Left hindlimb (tissue), 1 donor: ENCODE results near the gene KIRREL3.

Source experiments
- DNase-seq: peaks from one replicate; pipeline ENCODE4 v3.0.0-alpha.2; 2018

KIRREL3 gene

DNA sequence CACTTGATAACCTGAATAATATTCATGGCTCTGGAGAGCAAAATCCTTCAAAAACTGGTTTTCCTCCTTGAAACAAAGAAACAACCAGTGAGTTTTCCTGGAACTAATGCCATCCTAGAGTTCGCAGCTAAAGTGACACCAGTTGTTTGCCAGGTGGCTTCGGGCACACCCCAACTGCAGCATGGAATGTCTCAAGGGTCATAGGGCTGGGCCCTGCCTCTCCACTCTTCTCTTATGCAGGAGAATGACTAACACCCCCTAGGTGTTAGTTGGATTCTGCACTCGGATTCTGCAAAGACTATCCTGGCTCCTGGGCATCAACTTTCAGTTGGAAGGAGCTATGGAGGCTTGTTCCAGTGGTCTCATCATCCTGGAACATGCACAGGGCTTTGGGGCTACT is 98.8 kb downstream of the KIRREL3 start:
- DNase-seq = no peak

DNA sequence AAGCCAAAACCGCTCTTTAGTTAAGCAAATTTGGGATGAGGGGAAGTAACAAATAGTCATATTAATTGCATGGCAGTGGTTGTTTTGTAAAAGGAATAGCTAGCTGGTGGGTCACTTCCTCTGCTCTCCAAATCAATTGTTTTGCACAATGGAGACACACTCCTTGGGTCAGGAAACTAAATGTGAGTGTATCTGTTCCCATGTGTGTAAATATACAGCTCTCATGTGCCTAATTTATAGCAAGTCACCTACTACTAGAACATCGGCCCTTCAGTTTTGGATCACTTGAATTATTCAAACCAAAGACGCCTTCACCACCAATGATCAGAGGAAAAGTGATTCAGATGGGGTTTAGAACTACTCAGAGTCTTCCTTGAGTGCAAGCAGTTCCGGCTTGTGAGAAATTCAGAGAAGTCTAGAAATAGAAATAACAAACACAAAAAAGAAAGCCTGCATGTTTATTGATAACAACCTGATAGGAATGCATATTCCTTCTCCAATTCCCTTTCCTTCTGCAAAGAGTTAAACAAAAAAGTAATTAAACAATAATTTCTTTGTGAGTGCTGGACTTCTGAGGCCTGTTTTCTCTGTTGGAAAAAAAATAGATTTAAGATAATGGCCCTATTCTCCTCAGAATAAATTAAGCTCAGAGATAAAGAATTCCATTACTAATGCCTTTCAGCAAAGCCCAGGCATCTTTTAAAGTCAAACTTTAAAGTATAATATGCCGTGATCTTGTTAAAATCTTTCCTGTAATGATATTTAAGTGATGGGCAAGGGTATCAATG is 100.4 kb downstream of the KIRREL3 start:
- no peak for DNase-seq

DNA sequence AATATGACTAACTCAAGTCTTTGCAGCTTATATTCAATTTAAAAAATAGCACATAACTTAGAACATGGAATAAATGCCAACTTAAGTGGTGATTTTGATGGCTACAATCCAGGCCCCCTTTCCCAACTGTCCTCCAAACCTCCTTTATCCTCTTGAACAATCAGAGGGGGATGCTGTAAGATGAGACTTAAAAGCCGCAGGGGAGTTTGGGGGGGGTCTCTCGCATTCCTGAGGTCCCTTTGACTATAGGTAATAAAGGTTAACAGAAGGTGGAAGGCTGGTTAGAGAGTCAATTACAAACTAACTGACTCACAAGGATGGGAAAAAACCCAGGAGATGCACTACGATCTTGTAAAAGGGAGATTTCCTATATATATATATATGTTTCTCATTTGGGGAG is 101.8 kb downstream of the KIRREL3 start:
- DNase-seq = no peak

DNA sequence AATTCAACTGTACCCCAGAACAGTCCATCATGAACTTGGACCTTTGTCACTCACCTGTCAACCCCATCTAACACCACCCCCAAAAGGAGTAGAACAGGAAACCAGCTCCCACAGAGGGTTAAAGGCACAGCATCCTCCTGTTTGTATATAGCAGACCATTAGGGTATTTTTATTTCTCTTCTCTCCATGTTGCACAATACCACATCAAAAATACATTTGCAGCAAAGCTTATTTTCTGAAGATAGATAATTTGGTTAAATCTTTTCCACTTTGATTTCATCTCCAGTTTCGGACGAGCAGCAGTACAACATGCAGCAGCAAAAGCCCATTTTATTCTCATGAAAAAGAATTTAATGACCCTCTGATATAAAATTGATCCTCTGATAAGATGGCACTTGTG is 103.1 kb downstream of the KIRREL3 start:
- DNase-seq = no peak

DNA sequence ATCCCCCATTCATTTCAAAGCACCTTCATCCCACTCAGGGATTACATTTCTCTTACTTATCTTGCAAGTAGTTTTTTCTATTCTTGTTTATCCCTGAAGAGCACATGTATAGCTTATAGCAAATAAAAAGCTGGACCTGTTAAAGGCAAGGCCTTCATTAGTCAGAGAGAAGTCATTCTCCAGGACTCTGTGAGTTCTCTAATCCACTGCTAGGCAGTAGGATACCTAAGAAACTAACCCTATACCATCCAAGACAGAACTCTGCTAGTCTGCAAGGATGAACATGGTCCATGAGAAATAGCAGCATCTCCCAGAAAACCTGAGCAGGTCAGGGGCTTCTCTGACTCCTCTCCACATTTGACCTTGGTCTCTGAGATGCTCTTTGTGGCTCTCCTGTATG is 104.5 kb downstream of the KIRREL3 start:
- DNase-seq = no peak

DNA sequence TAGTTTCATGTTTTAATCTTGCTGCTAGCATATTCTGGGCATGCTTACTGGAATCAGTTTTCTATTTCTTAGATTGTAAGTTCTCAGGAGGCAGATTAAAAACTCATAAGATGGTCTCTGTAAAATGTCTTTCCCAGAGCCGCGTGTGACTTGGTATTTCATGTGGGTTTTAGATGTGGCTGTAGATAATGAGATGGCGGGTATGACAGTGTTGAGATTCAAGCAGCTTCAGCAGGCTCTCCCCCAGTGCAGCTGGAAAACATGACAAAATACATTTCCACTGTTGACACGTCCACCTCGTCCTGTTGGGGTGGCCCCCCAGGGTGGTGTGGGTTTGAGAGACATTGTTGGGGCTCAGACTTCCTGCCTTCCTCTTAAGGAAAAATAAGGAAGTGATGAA is 106.8 kb downstream of the KIRREL3 start:
- DNase-seq = no peak

DNA sequence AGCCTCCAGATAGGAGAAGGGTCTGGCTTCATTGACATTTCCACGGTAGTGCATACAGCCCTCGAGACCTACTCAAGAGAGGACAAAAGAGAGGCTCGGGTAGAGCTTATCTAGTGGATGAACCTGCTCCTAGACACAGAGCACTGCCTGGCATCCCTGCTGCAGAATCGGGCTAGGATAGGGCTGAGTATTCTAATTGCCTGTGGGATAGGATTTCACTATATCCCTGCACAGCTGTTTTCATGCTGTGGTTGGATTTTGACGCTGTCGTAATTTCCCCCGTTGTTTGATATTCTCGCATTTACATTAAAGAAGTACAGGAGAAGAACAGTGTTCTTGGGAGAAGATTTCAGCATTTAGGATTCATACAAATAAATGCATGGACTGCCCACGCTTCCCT is 107.8 kb downstream of the KIRREL3 start:
- DNase-seq = no peak

DNA sequence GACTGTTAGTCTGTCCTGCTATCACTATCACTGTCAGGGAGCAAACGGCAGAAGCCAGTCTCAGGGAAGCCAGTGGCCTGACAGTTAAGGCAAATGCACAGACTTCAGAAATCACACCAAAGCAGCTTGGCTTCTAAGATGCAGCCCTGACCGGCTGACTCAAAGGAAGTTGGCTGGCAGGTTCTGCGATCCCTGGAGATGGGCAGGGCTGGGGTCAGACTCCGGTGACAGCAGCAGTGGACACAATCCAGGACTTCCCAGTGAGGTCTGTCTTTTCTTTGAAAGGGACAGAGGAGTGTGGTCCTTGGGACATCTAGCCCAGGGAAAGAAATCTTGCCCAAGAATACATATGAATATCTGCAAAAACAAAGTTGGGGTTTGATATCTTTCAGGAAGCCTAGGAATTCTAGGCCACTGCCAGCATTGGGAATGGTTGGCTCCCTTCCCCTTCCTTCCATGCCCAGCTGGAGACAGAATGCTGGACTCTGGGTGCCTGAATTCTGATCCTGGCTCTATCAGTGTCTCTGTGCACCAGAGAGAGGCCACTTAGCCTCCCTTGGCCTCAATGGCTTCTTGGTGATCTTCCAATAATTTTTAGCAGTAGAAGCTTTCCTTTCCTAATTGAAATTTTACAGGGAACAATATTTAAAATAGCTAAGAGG is 108.9 kb downstream of the KIRREL3 start:
- peak; percentile 33 for DNase-seq

DNA sequence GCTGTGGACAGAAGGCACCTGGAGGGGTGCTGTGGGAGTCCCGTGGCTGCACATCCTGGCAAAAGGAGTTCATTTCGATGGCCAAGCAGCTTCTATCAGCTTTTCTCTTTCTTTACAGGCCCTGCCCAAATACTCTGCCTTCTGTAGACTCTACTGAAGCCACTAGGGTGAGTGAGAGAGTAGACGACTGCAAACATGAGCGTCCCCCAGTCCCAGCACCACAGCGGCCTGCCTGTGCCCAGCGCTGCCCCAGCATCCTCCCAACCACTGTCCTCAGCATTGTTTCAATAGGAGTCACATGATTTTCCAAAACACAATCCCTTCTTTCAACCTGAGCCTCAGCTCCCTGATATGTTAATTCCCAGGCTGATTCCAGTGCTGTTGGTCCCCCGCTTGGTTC is 110.0 kb downstream of the KIRREL3 start:
- DNase-seq = no peak

DNA sequence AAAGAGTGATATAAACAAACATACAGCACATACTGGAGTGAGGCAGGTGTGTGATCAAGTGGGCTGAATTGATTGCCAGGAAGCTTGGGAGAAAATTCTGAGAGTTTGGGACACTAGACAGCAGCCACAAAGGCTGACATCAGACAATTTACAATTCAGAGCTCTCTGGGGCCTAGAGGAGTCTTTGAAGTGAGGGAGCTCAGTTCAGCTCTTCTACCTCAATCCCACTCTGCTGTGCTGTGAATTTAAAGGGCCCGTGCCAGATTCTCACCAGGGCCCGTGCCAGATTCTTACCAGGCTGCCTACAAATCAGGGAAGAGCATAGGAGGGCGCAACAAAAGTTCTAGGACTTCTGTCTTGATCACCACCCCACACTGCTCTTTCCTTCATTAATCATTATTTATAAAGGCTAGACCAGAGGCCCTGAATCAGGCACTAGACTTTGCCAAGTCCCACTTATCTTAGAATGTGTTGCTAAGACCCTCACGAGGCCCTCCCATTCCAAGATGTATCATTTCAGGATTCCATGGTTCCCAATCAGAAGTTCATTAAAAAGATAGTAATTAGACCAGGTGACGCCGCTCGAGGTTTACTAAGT is 112.4 kb downstream of the KIRREL3 start:
- DNase-seq = no peak

DNA sequence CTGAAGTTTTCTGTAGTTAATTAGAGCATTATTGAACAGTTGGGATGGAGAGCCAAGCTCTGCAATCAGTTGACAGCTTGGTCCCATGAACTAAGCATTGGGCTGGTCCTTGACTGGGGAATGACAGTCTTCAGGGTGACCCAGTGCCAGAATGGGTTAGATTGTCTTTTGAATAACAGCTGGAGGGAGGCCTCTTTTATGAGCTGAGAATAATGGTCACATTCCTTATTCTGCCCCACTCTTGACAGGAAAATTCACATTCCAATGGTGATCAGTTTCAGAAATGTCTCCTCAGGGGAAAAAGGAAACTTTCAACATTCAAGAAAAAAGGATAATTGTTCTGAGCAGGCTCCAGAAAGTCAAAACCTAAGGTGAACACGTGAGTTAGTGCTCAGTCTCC is 113.9 kb downstream of the KIRREL3 start:
- no peak for DNase-seq

DNA sequence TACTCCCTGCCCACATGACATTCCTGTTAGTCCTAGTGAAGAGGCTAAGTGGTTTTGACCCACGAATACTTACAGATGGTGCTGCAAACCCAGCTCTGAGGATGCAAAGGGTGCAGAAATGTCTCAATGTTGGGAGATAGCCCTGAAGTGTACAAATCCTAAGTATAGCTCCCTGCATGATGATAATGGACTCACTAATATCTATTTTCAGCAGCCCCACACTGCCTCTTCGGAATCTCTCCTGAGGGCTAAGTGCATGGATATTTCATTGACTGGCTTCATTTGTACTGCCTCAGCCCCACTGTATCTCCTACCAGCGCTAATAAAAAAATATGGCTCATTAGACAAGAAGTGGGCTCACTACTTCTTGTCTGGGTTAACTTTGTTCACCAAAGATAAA is 114.5 kb downstream of the KIRREL3 start:
- no peak for DNase-seq

DNA sequence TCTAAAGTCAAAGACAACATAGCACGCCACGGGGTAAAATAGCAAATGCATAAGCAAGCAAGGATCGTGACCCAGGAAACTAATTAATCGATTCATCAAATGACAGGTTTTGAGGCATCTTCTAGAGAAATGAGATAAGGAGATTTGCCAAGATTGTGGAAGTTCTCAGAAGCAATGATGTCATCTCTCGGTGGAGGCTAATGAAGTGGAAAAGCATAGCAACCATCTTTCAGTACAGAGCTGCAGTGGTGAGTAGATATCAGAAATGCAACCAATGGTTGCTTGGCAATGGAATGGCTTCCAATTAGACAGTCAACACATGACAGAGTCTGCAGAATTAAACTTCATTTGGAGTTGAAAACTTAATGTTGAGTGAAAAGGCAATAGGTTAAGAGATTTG is 116.0 kb downstream of the KIRREL3 start:
- DNase-seq = no peak

DNA sequence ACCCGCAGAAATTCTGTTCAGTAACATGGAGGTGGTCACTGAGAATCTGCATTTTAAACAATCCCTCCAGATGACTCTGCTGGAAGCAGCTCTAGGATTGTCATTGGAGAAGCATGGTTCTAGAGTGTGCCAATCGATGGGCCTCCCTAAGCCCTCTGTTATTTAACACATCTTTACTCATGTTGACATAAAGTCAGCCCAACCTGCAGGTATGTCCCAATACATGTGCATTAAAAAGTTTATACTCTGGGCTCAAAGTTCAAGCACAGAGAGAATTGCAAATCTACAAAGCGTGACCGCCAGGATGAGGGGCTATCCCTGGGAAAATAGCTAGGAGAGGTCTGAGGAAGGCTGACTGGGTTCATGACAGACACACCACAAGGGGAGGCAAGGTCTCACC is 116.4 kb downstream of the KIRREL3 start:
- no peak for DNase-seq

DNA sequence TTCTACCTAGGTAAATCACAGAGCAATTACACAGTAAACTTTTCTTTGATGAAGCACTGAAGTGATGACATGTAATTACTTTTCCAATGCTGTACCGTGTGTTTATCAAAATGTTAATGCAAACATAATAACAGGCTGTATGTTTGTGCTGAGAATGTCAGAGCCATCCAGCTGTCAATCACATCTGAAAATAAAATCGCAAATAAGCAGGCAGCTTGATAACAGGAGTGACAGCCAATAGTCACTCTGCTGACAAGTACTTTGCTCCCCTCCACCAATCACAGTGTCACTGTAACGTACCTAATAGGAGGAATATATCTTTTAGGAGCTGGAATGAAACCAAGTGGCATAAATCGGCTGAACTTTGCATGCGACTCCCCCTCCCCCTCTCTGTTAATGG is 119.7 kb downstream of the KIRREL3 start:
- no peak for DNase-seq

DNA sequence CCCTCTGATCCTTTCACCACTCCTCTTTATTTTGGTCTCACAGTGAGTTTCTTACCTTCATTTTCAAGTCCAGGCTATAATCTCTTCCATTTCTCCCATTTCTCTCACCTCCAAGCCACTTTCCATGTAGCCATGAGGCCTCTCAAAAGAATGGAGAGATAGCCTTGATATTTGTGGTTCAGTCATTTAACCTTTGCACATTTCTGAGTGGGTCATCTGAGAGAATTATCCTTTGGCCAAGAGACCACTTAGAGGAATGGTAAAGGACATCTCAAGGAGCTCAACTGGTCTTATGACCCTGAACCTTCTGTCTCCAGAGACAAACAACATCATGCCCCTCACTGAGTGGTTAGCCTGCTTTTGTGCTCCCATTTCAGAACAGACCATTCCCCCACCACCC is 121.1 kb downstream of the KIRREL3 start:
- no peak for DNase-seq

DNA sequence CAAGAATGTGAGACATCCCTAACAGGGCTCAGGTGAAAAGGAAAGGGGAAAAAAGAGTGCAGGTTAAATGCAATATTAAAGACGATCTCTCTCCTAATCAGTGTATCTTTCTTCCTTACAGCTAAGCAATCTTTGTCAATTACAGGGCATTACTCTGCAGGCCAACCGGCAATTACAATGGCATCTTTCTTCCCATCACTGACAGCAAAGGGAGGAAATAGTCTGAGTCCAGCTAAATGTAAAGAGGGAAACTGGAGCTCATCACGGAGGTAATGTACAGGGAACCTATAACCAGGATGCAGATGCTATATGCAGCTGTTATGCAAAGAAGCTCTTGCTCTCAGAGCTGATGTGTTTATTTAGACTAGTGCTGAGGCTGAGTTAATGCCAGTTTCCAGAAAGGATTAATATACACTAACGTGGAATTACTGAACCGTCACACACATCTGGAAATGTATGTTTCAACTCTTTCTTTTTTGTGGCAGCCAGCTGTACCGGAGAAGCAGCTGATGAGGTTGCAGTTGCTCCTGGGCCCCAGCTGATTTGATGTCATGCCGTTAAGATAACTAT is 121.6 kb downstream of the KIRREL3 start:
- no peak for DNase-seq

DNA sequence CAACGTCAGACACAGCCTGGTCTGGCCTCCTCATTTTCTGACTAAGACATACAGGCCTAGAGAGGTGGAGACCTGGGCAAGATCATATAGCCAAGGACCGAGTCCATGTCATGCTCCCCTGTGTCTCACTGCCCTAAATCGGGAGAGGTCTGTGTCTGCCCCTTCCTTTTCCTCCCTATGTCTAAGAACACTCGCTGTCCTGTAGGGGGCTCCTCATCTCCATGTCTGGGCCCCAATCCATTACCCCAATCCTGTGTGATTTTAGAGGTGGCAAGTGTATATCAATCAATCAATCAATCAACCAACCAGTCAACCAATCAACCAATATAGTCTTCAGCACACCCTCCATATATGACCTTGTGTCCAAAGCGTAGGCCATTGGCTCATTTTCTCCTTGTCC is 125.7 kb downstream of the KIRREL3 start:
- no peak for DNase-seq

DNA sequence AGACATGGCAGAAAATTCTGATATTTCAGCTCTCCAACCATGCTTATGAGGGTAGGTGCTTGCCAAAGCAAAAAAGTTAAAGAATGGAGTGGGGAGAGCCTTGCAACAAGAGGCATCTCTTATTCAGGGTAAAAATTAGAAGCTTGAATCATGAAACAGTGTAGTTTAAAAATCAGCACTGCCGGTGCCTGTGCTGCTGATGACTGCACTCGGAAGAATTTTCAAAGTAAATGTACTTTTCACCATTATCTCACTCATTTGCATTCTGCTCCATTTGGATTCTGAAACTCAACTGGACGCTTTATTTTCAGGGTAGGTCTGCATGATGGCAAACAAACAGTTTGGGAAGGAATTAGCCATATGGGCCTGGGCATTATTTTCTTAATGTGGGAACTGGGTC is 126.3 kb downstream of the KIRREL3 start:
- no peak for DNase-seq

DNA sequence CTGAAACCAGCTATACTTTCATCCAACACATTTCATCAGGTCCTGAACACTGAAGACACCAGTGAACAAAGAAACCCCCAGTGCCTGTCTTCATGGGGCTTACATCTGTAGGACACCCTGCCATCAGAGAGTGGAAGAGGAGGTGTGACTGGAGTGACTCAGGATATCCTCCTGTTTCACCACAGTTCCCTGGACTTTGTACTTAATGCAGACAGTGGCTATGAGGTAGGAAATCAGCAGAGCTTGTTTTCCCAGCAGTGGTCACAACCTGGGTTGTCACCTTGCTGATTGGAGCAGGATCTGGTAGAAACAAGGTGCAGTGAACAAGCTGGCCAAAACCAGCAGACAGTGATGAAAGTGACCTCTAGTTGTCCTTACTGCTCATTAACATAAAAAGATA is 128.8 kb downstream of the KIRREL3 start:
- DNase-seq = no peak

DNA sequence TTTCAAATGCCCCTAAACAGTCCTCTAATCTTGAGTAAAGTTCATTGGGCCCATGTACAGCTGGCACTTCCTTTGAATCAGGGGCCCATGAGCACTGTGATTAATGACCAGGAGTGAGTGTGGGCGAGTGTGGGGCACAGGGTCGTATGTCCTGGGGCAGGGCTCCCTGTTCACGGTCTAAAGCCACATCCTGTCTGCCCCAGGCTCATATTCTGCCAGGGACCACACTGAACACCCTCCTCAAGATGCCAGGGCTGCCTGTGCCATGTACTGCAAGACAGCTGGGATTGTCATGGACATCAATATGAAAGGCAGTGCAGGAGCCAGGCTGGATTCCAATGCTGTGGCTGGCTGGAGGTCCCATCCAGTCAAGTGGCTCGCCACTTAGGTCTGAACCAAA is 130.5 kb downstream of the KIRREL3 start:
- DNase-seq = no peak

DNA sequence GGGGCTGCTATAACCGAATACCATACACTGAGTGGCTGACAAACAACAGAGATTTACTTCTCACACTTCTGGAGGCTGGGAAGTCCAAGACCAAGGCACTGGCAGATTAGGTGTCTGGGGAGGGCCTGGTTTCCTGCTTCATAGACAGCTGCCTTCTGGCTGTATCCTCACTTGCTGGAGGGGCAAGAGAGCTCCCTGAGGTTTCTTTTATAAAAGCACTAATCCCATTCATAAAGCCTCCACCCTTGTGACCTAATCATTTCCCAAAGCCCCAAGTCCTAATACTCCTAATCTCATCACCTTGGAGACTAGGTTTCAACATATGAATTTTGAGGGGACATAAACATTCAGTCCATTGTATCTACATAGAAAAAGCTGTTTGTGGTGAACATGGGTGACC is 131.8 kb downstream of the KIRREL3 start:
- no peak for DNase-seq

DNA sequence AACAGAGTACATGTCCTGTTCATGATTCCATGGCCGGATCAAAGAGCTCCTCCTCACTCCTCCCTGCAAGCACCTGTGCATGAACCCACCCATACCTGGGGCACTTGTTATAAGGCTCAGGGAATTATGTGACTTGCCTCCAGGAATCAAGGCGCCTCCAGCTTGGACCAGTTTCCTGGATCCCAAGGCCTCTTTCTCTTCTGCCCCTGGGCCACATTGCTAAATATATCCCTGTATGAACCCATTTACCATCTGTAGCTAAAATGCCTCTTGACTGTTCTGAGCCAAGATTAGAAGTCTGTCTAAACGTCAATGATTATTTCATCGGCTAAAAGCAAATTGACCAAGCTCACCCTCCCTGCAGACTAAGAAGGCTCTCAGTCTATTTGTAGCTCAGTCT is 135.6 kb downstream of the KIRREL3 start:
- DNase-seq = no peak
